Measurements from ENCODE around the gene RAB13. TPM values are rescaled to one million over a fixed set of nuclear protein-coding genes. Genes with fewer than 3 reads are reported as not detected.

Gene RAB13
- total and polyA plus RNA-seq, 2 of the 13 experiments (the other 11 are each of a cell fraction or from before 2014, with no cell fraction given): 15.9 to 24.7 TPM

DNA sequence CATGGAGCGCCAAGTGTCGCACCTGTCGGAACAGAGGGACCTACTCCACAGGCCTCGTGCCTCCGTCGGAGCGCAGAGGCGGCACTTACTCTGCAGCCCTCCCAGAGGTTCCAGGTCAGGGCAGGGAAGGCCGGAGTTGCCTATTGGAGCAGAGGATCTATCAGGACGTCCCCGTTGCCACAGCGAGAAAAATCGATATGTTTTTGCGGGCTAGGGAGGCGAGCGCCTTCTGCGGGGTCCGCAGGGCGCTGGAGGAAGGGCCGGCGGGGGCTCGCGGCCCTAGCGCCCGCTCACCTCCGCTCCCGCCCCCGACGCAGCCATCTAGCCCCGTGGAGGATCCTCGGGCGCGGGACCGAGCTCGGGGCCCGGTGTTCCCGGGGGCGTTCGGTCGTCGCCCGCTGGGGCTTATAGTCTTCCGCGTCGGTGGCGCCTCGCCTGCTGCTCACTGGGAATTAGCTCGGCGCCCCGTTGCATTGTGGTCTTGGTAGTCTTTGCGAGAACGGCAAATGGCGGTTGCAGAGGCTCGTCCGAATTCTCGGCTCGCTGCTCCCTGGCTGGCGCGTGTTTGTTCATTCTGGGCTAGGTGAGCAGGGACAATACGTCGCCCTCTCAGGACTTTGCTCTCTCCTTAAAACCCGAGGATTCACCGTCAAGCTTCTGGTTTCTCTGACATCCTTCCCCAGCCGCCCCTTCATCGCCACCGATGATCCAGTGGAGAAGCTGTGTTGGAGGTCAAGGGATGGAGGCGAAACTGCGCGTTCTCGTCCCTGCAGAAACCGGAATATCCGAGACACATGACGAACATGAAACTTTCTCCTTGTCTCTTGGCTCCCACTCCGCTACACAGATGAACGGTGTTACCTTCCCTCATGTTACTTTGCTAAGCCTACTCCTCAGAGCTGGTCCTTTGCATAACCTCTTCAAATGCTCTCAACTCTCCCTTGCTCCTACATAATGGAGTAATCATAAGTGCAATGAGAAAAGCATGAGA is 8.6 kb downstream of the RAB13 start, which contains the start of gene JTB (continued):
- TF ChIP-seq ZNF616 (CRISPR knock-in tag; IDR thresholded peaks at IDR 0.05; ENCODE audit: low read depth) (0 out of 2 replicates have a peak, but pooled peaks have one; percentile 76), ZFYVE20 (CRISPR knock-in tag; IDR thresholded peaks at IDR 0.05; ENCODE audit: borderline replicate concordance, low read depth) (0 out of 2 replicates have a peak, but pooled peaks have one; percentile 69), KDM2A (CRISPR knock-in tag; IDR thresholded peaks at IDR 0.05; ENCODE audit: borderline replicate concordance, low read depth) (peak; percentile 93), ZNF34 (CRISPR knock-in tag; IDR thresholded peaks at IDR 0.05; ENCODE audit: borderline replicate concordance) (no peak), HNRNPL (IDR thresholded peaks at IDR 0.05; ENCODE audit: low read depth, low read length) (no peak), ZNF737 (CRISPR knock-in tag; IDR thresholded peaks at IDR 0.05; ENCODE audit: borderline replicate concordance) (0 out of 2 replicates have a peak, but pooled peaks have one; percentile 71), NR2C2 (CRISPR knock-in tag; IDR thresholded peaks at IDR 0.05; ENCODE audit: borderline replicate concordance) (peak; percentile 69; the same call in 1 of the 2 replicates), ZNF256 (CRISPR knock-in tag; conservative IDR thresholded peaks at IDR 0.05) (peak; percentile 85; the same call in 1 of the 2 replicates), ZBTB1 (CRISPR knock-in tag; IDR thresholded peaks at IDR 0.05; ENCODE audit: borderline replicate concordance) (peak; percentile 45; the same call in 1 of the 2 replicates), PHF5A (CRISPR knock-in tag; IDR thresholded peaks at IDR 0.05; ENCODE audit: low read depth, unreplicated experiment) (no peak), TEF (CRISPR knock-in tag; IDR thresholded peaks at IDR 0.05) (no peak), ZBTB20 (CRISPR knock-in tag; IDR thresholded peaks at IDR 0.05; ENCODE audit: borderline replicate concordance, low read depth) (0 out of 2 replicates have a peak, but pooled peaks have one; percentile 55), MTF2 (CRISPR knock-in tag; IDR thresholded peaks at IDR 0.05; ENCODE audit: borderline replicate concordance) (no peak), CBX2 (IDR thresholded peaks at IDR 0.05; ENCODE audit: low read depth, low read length) (no peak), CBX2 (CRISPR knock-in tag; IDR thresholded peaks at IDR 0.05; ENCODE audit: low read depth) (no peak), PAX8 (CRISPR knock-in tag; IDR thresholded peaks at IDR 0.05; ENCODE audit: borderline replicate concordance) (no peak), SP2 (CRISPR knock-in tag; IDR thresholded peaks at IDR 0.05) (peak; percentile 61; the same call in 1 of the 2 replicates), BCL3 (CRISPR knock-in tag; IDR thresholded peaks at IDR 0.05) (peak; percentile 87; the same call in 1 of the 2 replicates)
- TF ChIP-seq, protein P1, sequence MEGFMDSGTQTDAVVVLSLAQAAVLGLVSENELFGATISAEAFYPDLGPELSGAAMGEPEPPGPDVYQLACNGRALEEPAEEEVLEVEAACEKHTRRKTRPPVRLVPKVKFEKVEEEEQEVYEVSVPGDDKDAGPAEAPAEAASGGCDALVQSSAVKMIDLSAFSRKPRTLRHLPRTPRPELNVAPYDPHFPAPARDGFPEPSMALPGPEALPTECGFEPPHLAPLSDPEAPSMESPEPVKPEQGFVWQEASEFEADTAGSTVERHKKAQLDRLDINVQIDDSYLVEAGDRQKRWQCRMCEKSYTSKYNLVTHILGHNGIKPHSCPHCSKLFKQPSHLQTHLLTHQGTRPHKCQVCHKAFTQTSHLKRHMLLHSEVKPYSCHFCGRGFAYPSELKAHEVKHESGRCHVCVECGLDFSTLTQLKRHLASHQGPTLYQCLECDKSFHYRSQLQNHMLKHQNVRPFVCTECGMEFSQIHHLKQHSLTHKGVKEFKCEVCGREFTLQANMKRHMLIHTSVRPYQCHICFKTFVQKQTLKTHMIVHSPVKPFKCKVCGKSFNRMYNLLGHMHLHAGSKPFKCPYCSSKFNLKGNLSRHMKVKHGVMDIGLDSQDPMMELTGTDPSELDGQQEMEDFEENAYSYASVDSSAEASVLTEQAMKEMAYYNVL (CRISPR knock-in tag; IDR thresholded peaks at IDR 0.05; ENCODE audit: borderline replicate concordance): 0 out of 2 replicates have a peak, but pooled peaks have one; percentile 60
- TF ChIP-seq, protein P2, sequence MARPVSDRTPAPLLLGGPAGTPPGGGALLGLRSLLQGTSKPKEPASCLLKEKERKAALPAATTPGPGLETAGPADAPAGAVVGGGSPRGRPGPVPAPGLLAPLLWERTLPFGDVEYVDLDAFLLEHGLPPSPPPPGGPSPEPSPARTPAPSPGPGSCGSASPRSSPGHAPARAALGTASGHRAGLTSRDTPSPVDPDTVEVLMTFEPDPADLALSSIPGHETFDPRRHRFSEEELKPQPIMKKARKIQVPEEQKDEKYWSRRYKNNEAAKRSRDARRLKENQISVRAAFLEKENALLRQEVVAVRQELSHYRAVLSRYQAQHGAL (CRISPR knock-in tag; IDR thresholded peaks at IDR 0.05; ENCODE audit: not compliant biosample characterization): peak; percentile 59
- TF ChIP-seq, protein P3, sequence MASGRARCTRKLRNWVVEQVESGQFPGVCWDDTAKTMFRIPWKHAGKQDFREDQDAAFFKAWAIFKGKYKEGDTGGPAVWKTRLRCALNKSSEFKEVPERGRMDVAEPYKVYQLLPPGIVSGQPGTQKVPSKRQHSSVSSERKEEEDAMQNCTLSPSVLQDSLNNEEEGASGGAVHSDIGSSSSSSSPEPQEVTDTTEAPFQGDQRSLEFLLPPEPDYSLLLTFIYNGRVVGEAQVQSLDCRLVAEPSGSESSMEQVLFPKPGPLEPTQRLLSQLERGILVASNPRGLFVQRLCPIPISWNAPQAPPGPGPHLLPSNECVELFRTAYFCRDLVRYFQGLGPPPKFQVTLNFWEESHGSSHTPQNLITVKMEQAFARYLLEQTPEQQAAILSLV (CRISPR knock-in tag; IDR thresholded peaks at IDR 0.05; ENCODE audit: borderline replicate concordance): peak; percentile 59; the same call in 1 of the 2 replicates
